ENCODE measurements around the gene C1QL1.

Gene C1QL1

GRCh38 chr17:44912763-44913544 is 55.1 kb downstream of the C1QL1 start:
- no peak for DNase-seq

- peak; percentile 50 for DNase-seq
Measured at GRCh38 chr17:44911133-44912001, 56.7 kb downstream of the C1QL1 start.

GRCh38 chr17:44910231-44911106 is 57.6 kb downstream of the C1QL1 start:
- DNase-seq = no peak
